Measurements from ENCODE around the gene CCDC40. TPM values are rescaled to one million over a fixed set of nuclear protein-coding genes. Genes with fewer than 3 reads are reported as not detected.

The CCDC40 gene
- total and polyA plus RNA-seq, 2 of the 13 experiments (the other 11 are each of a cell fraction or from before 2014, with no cell fraction given): 4.1 to 5.5 TPM

- TF ChIP-seq LCORL (IDR thresholded peaks at IDR 0.05) (no peak), LCORL (CRISPR knock-in tag; IDR thresholded peaks at IDR 0.05) (peak; percentile 96), SNAPC4 (CRISPR knock-in tag; IDR thresholded peaks at IDR 0.05) (0 out of 2 replicates have a peak, but pooled peaks have one; percentile 46), ASH2L (IDR thresholded peaks at IDR 0.05; ENCODE audit: insufficient read length, low read depth, low read length) (peak; percentile 84), ZBTB7B (CRISPR knock-in tag; IDR thresholded peaks at IDR 0.05) (peak; percentile 93), ZSCAN12 (CRISPR knock-in tag; IDR thresholded peaks at IDR 0.05) (no peak), BHLHE40 (IDR thresholded peaks at IDR 0.05; ENCODE audit: low read length) (no peak), ZFP91 (CRISPR knock-in tag; IDR thresholded peaks at IDR 0.05; ENCODE audit: borderline replicate concordance) (peak; percentile 92), ARHGAP35 (CRISPR knock-in tag; IDR thresholded peaks at IDR 0.05; ENCODE audit: borderline replicate concordance) (no peak; the same call in 1 of the 2 replicates), FOXC1 (CRISPR knock-in tag; IDR thresholded peaks at IDR 0.05; ENCODE audit: borderline replicate concordance) (peak; percentile 87), ZNF740 (CRISPR knock-in tag; IDR thresholded peaks at IDR 0.05) (peak; percentile 52; the same call in 1 of the 2 replicates), ZNF350 (CRISPR knock-in tag; IDR thresholded peaks at IDR 0.05; ENCODE audit: borderline replicate concordance, low read depth) (peak; percentile 93), SIN3B (IDR thresholded peaks at IDR 0.05; ENCODE audit: low read length) (no peak), ZFP36L1 (CRISPR knock-in tag; IDR thresholded peaks at IDR 0.05) (peak; percentile 79; the same call in 1 of the 2 replicates), ZNF256 (CRISPR knock-in tag; conservative IDR thresholded peaks at IDR 0.05) (peak; percentile 18; the same call in 1 of the 2 replicates), ZC3H13 (CRISPR knock-in tag; IDR thresholded peaks at IDR 0.05) (peak; percentile 16; the same call in 1 of the 2 replicates), ARNT2 (CRISPR knock-in tag; IDR thresholded peaks at IDR 0.05; ENCODE audit: low read depth) (peak; percentile 58), MLX (CRISPR knock-in tag; IDR thresholded peaks at IDR 0.05) (no peak), FOXO1 (CRISPR knock-in tag; IDR thresholded peaks at IDR 0.05) (peak; percentile 43; the same call in 1 of the 2 replicates), ZNF18 (CRISPR knock-in tag; IDR thresholded peaks at IDR 0.05; ENCODE audit: insufficient replicate concordance) (peak; percentile 99)
Measured at GRCh38 chr17:80023481-80024205, 12.8 kb upstream of the CCDC40 start (continued).
